SKM-1 (cell line): ENCODE measurements around the gene RFNG.

ENCODE experiments used
- DNase-seq: peaks from one replicate; lab custom pipeline; 2025; ENCODE audit not compliant: unreplicated experiment; lab: John Stamatoyannopoulos, UW

The RFNG gene, protein sequence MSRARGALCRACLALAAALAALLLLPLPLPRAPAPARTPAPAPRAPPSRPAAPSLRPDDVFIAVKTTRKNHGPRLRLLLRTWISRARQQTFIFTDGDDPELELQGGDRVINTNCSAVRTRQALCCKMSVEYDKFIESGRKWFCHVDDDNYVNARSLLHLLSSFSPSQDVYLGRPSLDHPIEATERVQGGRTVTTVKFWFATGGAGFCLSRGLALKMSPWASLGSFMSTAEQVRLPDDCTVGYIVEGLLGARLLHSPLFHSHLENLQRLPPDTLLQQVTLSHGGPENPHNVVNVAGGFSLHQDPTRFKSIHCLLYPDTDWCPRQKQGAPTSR

DNA sequence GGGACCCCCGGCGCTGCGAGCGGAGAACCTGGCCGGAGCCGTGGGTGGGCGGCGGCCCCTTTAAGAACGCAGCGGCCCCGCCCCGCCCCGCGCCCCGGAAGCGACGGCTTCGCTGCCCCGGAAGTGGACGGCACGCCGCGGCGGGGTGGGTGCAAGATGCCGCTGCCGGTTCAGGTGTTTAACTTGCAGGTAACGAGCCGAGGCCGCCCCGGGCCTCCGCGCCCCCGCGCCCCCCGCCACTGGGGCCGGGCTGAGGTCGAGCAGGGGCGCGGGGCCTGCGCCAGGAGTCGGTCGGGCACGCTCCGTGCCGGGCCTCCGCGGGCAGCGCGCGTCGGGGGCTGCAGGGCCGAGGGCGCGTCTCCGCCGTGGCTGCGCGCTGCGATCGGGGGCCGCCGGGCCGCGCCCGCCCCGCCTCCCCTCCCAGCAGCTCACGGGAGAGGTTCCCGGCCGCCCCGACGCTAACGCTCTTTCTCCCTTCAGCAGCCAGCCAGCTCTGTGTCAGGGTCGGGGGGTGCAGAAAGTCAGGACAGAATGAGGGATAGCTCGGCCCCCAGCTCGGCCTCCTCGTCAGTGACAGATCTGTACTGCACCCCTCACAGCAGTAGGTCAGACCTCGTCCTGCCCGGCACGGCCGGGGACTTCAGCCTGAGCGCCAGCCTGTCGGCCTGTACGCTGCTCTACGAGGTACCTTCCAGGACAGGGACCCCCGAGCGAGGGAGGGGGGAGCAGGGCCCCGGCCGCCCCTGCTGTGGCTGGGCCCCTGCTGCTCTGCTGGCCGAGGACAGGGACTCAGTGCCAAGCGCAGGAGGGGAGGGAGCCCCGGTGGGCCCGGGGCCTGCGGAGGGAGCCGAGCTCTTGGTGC, at the start of gene RFNG, which contains the start of gene GPS1:
RFNG (minus strand) TSS at position 36 of the 862 bp plus-strand sequence. CDS start 45 bp downstream, outside the sequence.
GPS1 (plus strand) TSS at position 123 of the 862 bp plus-strand sequence; CDS start at position 157, 34 bp downstream.
- peak; percentile 43 for DNase-seq

DNA sequence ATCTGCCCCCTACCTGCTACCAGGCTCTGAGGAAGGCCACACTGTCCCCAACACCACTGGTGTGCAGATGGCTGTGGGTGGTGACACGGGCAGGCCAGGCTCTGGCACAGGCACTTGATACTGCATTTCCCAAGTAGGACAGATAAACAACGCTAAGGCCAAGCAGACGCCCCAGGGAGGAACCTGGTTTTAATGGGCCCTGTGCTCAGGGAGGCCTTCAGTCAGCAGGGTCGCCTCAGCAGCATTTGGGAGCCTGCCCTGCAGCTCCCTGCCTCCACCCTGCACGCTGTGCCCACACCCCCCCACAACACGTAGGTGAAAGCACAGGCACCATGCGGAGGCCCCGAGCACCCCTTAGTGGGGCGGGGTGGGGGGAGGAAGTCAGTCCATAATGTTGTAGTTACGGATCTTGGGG, 49.7 kb upstream of the RFNG start:
- no peak for DNase-seq

DNA sequence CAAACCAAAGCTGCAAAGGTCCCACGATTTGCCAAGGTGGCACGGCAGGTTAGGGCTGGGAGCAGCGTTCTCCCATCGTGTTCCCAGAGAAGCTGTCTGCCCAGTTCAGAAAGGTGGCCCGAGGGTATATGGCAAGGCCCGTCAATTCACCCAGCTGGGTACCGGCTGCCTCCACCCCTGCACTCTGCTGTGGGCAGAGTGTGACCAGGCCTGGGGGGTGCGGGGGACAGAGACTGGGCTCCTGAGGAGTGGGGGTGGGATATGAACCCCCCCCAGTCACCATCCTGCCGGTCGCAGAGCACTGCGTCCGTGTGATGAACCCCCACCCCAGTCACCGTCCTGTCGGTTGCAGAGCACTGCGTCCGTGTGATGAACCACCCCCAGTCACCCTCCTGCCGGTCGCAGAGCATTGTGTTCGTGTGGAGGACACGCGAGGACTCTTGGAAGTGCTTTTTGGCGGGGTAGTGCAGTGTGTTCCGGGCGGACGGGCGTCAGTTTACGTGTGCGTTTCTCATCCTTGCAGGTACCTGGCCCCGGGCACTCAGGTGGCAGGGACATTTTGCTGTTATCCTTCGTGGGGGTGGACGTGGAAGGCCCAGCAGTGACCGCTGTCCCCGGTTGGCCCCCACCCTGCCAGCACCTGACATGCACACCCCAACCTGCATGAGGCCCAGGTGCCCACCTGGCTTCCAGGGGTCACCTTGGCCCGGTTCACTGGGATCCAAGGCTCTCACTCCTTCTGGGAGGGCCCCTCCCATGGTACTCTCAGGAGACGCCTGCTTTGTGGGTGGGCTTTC, 49.1 kb upstream of the RFNG start:
- DNase-seq = no peak

DNA sequence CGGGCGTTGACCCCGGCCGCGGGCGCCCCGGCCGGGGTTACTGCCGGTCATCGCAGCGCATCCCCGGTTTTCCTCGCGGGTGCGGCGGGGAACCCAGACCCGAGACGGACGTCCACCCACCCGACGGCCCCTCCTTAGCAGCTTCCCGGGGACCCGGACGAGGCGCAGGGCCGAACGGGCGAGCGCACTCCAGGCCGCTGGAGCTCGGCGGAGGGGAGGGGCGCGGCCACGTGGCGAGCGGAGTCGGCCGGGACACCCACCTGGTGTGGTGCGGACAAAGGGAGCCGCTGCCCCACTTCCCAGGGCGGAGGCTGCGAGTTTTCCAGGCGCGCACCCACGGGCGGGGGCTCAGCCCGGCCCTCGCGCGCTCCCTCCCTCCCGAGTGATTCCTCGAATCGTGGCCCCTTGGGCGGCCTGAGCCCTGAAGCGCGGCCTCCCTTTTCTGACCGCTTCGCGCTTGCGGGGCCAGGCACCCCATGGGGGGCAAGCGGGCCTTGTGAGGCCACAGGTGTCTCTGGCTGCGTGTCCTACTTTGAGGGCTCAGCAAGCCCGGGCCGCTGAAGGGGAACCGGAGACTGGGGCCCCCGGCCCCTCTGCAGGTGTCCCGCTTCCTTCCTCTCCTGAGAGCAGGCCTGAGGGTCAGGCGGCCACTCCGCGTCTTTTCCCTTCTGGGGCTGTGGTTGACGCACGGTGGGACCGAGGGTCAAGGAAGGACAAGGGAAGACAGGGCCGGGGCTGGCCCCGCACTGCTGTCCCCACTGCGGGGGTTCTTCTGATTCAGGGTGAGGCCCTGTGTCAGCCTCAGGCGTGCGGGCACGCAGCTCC, 47.5 kb upstream of the RFNG start:
- no peak for DNase-seq

DNA sequence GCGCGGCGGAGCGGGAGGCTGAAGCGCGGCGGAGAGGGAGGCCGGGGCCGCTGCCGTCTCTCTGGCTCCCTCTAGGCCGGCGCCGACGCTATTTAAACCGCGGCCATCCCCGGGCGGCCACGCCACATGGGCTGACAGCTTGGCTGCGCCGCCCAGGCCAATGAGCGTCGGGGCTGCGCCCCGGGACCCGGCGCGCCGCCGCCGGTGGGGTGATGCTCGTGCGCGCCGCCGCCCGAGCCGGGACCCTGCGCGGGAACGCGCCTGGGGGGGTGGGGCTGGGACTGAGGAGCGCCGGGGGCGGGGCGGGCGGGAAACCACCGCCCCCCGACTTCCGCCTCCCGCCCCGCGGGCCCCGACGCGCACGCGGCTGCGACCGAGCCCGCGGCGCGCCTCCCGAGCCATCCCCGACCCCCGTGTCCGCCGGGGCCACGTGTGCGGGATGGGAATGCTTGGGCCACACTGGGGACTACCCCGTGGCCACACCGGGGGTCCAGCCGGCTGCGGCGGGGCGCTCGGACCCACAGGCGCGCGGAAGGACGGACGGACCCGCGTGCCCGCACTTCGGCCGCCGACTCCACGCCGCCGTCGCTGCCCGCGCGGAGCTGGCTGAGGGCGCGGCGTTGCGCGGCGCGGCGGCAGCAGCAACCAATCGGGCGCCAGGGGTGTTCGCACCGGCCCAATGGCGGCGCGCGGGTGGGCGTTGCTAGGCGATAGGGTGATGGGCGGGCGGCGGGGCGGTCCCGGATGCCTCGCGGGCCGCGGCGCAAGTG, 46.7 kb upstream of the RFNG start, which contains the start of gene FASN:
FASN (minus strand) TSS at position 68 of the 770 bp plus-strand sequence. CDS start 1,791 bp downstream, outside the sequence.
- peak; percentile 89 for DNase-seq

DNA sequence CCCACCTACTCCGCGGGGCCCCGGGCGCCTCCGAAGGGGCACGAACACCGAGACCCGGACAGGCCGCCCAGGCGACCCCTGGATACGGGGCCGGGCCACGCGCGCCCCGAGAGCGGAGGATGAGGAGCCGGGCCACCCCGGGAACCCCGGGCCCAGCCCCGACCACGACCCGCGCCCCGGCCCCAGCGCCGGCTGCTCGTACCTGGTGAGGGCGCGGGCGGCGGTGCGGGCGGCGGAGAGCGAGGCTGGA, 46.2 kb upstream of the RFNG start:
- DNase-seq = no peak

DNA sequence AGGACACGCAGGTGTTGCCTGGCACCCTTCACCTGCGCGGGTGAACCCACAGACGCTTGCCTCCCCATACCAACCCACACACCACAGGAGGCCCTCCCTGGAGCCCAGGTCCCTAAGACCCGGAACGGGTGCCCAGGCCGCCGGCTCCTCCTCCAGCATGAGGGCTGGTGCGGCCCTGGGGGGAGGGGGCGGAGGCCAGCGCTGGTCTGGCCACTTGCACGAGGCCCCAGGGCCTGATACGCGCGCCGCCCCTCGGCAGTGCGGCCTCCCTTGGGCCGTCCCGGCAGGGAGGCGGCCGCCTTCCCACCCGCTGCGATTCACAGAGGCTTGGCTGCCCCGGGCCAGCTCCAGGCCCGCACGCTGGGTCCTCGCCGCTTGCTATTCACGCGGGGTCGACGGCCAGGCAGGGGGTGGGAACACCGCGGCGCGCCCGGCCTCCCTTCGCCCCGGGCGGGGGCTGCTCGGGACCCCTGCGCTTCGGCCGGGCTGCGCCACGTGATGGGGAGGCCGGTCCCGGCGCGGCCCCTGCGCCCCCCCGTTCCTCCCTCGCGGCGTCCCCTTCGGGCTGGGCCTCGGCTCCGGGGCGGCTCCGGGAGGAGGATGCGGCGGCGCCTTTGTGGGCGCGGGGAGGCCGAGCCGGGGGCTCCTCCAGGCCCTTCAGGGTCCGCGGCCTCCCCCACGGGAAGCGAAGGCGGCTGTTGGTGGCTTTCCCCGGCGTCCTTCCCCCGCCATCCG, 45.7 kb upstream of the RFNG start:
- no peak for DNase-seq

DNA sequence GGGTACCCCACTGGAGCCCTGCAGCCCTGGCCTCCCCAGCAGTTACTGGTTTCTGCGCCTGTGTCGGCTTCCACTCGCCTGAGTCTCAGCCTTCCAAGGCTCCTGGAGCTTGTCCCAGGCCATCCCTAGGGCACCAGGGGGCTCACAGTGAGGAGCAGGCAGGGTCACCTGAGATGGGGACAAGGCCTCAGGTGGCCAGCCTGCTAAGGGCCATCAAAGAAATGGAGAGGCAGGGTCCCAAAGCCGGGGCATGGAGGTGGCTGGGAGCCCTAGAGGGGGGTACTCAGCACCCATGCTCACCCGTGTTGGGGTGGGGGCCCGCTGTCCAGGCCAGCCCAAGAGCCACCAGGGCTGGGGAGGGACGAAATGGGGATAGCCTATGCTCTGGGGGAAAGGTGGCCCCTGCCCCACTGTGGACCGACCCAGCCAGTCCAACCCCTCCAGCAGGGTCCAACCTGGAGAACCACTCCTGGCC, 45.1 kb upstream of the RFNG start:
- DNase-seq = no peak

DNA sequence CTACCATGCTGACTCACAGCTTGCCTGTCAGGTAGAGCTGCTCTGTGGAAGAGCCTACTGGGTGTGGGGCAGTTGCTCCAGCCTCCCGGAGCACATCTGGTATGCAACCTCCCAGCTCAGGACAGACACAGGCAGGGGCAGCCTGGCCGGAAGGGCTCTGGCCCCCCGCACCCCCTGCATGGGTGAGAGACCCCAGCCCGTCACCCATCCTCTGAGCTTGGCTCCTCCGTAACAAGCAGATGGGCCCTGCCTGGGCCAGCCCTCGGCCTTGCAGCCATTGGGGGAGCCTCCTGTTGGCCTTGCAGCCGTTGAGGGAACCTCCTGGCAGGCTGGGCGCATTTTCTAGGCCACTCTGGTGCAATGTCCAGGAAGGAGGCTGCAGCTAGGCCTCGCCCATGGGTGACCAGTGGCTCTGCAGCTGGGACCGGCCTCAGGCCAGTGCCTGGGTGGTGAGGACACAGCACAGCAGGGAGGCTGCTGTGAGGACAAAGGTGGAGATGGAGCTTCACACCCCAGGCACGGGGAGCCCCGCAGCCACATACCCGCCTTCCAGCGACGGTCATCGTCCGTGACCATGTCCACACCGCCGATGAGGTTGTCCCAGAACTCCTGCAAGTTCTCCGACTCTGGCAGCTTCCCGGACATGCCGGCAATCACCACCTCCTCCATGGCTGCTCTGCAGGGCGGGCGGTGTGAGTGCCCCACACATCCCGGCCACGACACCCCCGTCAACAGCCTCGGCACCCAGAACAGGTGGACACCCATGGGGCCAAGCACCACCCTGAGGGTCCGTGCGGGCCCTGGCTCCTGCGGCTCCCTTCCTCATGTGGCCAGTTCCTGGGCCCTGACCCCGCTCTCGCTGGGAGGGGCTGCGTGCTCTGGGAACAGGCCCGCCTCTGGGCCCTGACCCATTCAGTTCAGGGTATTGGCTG, 44.4 kb upstream of the RFNG start:
- DNase-seq = no peak

DNA sequence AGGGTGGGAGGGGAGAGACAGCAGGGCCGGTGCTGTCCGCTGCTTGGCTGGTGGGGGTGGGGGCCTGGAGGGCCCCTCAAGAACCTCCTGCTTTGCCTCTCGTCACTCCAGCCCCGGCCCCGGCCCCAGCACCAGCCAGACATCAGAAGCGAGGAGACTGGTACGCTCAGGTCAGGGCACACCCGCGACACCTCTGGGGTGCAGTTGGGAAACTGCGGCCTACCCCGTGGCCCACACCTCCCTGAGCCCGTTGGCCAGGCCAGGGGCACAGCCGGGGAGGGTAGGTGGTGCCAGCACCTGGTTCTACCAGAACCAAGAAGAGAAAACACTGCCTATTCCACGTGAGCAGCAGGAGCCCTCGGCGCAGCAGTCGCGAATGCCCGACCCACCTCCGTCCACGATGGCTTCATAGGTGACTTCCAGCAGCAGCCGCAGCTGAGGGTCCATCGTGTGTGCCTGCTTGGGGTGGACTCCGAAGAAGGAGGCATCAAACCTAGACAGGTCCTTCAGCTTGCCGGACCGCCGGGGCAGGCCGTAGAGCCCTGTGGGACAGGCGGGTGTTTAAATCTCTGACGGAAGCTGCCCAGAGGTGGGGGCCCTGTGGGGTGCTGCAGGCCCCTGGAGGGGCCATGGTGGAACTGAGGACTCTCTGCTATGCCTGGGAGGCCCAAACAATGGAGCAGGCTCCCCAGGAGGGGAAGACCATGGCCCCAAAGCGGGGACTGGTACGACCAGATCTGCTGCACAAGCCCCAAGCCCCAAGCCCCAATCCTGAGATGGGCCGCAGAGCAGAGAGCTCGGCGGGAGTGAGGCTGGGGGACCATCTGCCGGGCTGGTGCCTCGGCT, 43.5 kb upstream of the RFNG start:
- DNase-seq = no peak

DNA sequence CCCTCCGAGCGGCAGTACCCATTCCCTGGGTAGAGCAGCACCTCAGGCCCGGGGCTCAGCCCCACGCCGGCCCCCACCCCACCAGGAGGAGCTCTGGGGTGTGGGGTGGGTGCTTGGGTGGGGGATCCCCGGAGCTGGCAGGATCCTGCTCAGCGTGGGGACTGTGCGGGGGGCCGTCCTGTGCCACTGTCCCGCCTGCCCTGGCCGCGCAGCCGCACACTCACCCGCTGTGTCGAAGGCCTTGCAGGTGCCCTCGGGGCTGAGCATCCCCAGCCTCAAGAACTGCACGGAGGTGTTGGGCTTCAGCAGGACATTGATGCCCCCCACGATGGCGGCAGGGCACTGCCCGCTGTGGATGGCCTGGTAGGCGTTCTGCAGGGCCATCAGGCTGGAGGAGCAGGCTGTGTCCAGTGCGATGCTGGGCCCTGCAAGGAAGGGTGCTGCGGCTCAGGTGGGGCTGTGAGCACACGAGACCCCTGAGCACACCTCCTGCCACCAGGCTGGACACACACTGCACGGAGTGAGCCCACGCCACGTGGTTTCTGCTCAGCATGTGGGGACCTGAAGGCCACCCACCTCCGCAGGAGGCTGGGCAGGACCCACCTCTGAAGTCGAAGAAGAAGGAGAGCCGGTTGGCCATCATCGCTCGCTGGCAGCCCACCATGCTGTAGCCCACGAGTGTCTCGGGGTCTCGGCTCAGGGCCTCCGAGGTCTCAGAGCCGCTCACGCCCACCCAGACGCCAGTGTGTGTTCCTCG, 41.6 kb upstream of the RFNG start:
- no peak for DNase-seq

DNA sequence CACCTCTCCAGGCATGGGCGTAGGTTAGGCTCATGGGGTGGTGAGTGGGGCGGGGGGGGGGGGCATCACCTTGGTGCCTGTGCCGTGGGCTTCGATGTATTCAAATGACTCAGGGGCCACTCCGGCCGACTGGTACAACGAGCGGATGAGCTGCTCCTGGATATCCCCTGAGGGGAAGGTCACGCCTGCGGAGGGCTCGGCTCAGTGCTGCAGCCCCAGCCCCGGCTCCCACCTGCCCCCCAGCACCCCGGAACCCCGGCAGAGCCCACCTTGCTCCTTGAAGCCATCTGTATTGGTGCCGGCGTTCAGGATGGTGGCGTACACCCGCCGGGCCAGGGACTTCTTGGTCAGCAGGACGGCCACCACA, 41.0 kb upstream of the RFNG start:
- DNase-seq = no peak

DNA sequence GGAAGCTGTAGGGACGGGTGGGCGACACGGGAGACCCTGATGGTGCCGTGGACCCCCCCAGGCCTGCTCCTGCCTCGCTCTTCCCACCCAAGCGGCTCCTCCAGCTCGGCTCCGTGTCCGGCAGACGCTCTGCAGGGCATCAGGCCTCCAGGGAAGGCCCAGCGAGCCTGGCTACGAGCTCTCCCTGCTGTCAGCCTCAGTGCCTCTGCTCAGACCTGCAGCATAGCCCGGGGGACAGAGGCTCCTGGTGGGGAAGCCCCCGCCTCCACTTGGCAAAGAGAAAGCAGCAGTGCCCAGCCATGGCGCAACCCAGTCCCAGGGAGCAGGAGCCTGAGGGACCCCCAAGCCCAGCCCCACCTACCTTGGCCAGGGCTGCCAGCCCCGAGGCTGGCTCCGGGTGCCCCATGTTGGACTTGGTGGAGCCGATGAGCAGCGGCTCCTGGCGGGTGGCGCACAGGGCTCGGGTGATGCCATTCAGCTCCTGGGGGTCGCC, 40.5 kb upstream of the RFNG start:
- DNase-seq = no peak

DNA sequence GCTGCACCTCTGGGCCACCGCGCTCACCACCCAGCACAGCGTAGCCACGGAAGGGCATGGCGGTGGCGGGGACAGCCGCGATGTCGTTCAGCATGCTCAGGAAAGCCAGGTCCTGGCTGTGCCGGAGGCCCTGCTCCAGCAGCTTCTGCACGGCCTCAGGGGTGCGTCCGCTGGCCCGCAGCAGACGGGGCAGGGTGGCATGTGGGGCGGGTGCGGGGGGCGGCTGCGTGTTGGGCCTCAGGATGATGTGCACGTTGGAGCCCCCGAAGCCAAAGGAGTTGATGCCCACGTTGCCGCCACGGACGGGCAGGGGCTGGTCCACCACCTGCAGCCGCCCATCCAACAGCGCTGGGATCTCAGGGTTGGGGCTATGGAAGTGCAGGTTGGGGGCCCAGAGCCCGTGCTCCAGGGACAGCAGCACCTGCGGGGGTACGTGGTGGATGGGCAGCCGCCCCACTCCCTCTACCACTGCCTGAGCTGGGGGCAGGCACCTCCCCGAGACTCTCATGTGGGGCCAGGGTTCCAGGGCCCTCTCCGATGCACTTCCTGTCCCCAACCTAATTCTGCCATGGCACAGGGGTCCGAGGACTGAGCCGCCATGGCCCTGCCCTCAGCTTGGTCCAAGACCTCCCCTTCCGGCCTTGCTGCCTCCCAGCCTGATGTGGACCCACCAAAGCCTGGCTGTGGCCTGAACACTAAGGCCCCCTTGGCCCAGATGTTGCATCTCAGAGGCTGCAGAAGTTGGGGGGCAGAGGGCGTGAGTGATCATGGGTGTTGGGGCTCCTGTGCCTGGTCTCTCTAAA, 39.9 kb upstream of the RFNG start:
- no peak for DNase-seq

DNA sequence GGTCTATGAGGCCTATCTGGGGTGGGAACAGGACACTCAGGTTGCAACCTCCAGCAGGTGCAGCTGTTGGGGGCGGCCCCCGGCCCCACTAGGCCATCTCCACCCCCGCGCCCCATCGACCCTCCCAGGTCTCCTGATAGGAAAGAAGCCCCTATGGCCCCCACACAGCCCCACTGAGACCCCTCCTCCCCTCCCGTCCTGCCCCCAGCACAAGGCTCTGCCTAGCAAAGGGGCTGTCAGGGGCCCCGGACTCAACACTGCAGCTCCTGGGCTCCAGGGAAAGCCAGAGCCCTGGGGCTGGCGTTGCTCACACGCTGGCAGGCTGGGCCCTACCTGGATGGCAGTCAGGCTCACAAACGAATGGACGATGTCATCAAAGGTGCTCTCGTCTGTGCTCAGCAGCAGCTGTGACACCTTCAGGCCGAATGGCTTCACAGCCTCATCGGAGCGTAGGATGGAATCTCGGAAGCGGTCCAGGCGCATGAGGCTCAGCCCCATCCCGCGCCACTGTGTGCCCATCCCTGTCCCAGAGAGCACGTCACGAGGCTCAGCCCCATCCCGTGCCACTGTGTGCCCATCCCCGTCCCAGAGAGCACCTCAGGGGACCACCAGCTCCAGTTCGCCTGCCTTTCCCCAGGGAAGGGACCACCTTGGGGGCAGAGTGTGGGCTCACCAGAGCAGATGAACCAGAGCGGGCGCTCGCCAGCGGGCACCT, 39.1 kb upstream of the RFNG start:
- DNase-seq = no peak
